WI38 (cell line): ENCODE measurements around the gene SYCP2.
"Not testable (repeated sequence)": the region's sequence is repeated elsewhere in the genome, so short reads cannot be mapped to it uniquely, and the experiment has no call there.

Experiments
- H3K4me3 ChIP-seq: 2 replicates; pipeline ENCODE4 v1.5.1; 2011; ENCODE audit warnings: low read depth, mild to moderate bottlenecking, control low read depth, low read length
- TF ChIP-seq, protein P1 (sequence below): IDR thresholded peaks from 2 replicates; pipeline ENCODE4 v1.5.1; 2012; ENCODE audit warnings: low read depth, mild to moderate bottlenecking, control low read depth, low read length

Gene SYCP2

DNA sequence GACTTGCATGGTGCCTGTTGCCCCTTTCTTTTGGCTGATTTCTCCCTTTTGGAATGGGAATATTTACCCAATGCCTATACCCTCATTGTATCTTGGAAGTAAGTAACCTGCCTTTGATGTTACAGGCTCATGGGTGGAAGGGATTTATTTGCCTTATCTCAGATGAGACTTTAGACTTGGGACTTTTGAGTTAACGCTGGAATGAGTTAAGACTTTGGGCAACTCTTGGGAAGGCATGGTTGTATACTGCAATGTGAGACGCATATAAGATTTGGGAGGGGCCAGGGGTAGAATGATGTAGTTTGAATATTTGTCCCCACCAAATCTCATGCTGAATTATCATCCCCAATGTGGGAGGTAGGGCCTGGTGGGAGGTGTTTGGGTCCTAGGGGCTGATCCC, 75.5 kb downstream of the SYCP2 start:
- H3K4me3 ChIP-seq = no peak overlapping the region
- TF ChIP-seq, protein P1, sequence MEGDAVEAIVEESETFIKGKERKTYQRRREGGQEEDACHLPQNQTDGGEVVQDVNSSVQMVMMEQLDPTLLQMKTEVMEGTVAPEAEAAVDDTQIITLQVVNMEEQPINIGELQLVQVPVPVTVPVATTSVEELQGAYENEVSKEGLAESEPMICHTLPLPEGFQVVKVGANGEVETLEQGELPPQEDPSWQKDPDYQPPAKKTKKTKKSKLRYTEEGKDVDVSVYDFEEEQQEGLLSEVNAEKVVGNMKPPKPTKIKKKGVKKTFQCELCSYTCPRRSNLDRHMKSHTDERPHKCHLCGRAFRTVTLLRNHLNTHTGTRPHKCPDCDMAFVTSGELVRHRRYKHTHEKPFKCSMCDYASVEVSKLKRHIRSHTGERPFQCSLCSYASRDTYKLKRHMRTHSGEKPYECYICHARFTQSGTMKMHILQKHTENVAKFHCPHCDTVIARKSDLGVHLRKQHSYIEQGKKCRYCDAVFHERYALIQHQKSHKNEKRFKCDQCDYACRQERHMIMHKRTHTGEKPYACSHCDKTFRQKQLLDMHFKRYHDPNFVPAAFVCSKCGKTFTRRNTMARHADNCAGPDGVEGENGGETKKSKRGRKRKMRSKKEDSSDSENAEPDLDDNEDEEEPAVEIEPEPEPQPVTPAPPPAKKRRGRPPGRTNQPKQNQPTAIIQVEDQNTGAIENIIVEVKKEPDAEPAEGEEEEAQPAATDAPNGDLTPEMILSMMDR = no peak

DNA sequence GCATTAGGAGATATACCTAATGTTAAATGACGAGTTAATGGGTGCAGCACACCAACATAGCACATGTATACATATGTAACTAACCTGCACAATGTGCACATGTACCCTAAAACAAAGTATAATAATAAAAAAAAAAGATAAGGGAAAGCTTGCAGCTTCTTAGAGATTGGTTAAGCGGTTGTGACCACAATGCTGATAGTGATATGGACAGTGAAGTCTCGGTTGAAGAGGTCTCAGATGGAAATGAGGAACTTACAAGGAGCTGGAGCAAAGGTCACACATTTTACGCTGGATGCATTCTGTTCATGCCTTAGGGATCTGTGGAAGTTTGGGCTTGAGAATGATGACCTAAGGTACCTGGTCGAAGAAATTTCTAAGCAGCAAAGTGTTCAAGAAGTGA, 76.5 kb downstream of the SYCP2 start:
- H3K4me3 ChIP-seq = not testable (repeated sequence)

DNA sequence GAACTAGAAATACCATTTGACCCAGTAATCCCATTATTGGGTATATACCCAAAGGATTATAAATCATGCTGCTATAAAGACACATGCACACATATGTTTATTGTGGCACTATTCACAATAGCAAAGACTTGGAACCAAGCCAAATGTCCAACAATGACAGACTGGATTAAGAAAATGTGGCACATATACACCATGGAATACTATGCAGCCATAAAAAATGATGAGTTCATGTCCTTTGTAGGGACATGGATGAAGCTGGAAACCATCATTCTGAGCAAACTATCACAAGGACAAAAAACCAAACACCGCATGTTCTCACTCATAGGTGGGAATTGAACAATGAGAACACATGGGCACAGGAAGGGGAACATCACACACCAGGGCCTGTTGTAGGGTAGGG, 76.9 kb downstream of the SYCP2 start:
- H3K4me3 ChIP-seq = not testable (repeated sequence)

DNA sequence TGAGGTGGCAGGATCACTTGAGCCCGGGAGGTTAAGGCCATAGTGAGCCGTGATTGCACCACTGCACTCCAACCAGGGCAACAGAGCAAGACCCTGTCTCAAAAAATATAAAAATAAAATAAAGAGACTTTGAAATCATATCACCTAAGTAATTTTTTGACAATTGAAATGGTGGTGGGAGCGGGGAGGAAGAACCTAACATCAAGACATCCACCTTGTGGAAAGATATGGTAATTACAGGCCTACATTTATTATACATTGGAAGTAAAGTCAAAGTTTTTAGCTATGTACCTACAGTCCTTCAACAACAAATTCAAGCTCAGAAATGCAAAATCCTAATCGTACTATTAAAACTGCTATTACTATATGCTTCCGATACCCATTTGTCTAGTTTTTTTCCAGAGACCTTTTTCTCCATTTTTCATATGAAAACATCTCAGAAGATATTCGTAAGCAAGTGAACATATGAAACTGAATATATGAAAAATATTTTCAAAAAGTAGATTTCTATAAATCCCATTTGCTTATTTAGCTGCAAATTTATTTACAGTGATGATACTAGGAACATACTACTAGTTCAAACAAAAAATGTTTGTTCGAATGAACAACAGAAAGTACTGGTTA, 83.3 kb downstream of the SYCP2 start:
- H3K4me3 ChIP-seq = no peak overlapping the region
- TF ChIP-seq, protein P1 = peak; percentile 30; the same call in 1 of the 2 replicates

DNA sequence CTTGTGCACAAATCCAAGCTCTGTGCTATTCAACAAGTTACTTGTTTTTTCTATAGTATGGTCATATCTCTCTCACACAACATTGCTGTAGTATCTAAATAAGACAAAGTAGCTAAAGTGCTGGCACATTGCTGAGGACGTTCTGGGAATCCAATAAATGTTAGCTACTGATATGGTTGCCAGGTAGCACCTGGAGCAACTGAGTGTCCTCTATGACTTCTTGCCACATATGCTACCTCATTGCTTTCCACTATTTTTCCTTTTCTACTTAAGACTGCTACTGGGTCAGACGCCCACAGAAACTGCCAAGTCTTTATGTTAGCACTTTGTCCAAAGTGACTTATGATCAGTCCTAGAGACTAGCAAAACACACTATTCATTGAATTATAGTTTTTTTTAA, 85.3 kb downstream of the SYCP2 start:
- TF ChIP-seq, protein P1 = no peak
- H3K4me3 ChIP-seq = no peak overlapping the region

DNA sequence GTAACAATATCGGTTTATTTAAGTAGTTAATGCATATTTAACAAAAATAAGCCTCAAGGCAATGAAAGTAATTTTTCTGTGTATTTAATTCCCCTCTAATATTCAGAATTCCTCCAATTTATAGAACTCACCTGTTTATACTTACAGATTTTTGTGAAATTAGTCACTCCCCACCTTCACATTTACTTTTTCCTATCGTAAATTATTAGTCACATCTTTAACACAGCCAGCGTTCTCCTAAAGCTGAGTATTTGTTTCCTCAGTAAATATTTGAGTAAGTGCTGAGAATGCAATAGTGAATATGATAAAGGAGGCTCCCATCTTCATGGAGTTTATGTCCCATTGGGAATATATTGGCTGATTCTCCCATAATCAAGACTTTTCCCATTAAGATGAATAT, 88.0 kb downstream of the SYCP2 start:
- TF ChIP-seq, protein P1 = no peak
- H3K4me3 ChIP-seq = no peak overlapping the region

DNA sequence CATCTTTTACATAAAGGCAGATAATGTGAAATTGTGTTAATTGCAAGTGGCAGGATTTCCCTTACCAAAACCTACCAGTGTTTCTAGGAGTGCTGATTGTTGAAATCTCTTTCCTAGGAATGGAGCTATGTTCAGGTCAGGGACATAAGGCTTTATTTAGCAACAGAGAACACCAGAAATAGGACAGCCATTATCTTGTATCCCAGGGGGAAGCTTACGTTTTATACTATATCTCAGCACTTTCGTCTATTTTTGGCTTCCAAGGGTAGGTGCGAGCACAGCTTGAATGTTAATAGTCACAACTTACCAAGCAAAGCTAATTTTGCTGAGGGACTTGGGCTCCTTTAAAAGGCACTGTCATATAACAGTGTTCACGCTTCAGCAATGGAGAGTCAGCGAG, 94.0 kb downstream of the SYCP2 start:
- TF ChIP-seq, protein P1 = no peak
- H3K4me3 ChIP-seq = no peak overlapping the region

DNA sequence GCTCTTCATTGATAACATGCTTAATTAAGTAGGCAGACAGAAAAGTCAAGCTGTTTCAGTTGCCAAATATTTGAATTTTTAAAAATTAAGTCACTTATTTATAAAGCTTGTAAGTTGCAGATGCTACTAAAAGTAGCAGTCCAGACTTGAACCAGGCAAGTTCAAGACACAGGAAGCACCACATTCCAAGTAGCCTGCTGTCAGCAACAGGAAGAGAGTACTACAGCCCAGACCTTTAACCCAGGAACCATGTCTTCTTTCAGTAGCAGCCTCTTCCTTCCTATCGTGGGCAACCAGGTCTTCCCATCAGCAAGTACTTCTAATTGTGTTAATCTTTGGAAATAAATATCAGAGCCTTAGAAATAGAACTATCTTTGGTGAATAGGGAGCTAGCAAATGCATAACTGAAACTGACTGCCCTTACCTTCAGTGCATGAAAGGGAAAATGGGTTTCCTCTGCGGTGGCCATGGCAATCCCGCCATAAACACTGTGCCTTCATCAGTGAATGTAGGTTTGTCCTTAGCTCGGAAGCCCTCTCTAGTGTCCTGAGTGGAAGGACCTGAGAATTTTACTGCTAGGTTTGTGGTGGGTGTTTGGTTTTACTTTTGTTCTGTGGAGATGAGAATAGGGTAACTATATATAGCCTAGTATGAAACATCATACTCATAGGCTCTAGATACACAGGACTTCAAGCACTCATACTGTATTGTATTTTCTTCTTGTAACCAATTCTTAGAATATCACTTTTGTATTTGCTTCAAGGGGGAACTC, 95.6 kb downstream of the SYCP2 start:
- H3K4me3 ChIP-seq = no peak overlapping the region
- TF ChIP-seq, protein P1 = no peak
